Islet precursor cell (in vitro differentiated cells): Measurements from ENCODE around the gene NUDT17.
"Not testable (repeated sequence)": the region's sequence is repeated elsewhere in the genome, so short reads cannot be mapped to it uniquely, and the experiment has no call there.

ENCODE experiments used
- DNase-seq: peaks from one replicate; pipeline ENCODE4 v3.0.0-alpha.2; 2018

Gene NUDT17, protein sequence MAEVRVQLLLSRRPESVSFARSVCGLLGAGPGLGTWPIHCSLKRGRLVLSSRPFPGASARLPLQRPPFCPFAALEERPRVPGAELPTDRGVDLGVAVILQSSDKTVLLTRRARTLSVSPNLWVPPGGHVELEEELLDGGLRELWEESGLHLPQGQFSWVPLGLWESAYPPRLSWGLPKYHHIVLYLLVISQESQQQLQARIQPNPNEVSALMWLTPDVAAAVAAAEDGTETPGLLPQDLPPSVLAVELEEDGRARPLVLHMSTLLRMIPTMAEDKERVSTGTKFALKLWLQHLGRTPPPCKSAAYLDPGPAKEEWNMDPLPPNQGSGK

DNA sequence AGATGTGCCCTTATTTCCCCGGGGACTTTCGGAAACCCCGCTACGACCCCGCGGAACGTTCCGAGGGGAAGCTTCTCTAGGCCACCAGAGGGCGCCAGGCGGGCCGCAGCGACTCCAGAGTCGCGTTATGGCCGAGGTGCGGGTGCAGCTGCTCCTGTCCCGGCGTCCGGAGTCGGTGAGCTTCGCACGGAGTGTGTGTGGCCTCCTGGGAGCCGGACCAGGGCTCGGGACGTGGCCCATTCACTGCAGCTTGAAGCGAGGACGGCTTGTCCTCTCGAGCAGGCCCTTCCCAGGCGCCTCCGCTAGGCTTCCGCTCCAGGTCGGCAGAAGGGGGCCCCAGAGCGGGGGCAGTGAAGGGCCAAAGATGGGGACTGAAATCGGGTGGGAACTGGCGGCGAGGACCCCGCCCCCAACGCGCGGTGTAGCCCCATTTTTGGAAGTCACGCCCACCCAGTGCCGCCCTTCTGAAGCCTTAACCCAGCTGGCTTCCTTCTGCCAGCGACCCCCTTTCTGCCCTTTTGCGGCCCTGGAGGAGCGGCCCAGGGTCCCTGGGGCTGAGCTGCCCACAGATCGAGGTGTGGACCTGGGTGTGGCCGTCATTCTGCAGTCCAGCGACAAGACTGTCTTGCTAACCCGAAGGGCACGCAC lies at the start of gene NUDT17:
TSS of gene NUDT17 (plus strand) at position 117 of the 648 bp plus-strand sequence. CDS start at position 128, 11 bp downstream.
- DNase-seq, result peak; percentile 92

- no peak for DNase-seq
Observed at GRCh38 chr1:145796753-145797152, 48.7 kb upstream of the NUDT17 start.

DNA sequence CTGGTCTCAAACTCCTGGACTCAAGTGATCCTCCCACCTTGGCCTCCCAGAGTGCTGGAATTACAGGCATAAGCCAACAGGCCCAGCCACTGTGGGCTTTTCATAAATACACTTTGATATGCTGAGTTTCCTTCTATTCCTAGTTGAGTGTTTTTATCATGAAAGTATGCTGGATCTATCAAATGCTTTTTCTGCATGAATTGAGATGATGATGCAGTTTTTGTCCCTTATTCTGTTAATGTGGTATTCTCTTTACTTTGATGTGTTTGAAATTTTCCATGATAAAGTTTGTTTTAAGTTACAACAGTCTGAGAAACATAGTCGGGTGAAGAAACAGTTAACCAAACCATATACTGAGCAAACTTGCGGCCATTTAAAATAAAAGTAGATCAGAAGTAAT lies 45.6 kb upstream of the NUDT17 start:
- no peak for DNase-seq

DNA sequence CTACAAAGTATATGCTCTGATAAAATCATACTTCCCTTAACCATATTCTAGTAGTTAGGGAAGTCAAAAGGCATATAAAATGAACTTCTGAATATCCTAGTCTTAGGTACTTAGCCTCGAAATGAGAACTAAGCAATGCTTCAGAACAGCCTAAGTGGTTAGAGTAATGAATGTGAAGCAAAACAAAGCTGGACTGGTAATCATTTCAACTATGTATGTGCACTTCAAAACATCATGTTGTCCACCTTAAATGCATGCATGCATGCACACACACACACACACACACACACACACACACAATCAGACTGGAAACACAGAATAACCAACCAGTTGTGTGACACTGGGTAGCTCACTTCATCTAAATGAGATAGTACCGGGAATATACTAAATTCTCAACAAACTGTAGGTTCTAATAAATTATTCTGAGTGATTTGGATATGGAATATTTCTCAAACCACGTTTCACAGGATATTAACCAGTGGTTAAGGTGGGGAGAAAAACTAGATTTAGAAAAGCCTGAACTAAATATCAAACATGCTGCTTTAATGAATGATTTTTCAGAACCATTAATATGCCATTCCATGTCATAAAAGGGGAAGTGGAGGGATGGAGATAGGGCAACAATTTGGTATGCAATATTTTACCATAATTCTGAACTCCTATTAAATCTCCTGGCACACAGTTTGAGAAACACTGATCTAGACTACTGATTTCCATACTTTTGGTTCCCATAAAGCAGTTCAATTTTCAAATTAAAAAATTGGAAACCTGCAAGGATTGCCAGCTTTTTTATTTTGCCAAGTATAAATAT lies 41.0 kb upstream of the NUDT17 start:
- DNase-seq, result no peak

DNA sequence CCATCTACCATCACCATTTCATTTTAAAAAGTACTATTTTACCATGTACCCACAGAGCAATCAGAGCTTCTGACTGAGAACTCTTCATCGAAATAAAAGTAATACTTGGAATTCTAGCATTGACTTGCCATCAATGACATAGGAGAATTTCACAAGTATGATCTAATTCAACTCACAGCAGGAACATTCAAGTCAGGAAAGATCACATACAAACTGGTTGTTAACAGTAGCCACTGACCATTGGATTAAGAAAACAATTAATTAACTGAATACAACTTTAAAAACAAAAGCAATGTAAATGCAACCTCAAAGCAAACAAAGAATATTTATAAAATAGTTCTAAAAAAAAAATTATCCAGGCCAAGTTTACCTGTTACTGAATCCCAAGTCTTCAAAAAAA lies 40.4 kb upstream of the NUDT17 start:
- DNase-seq, result no peak

GRCh38 chr1:145806408-145806807 lies 39.0 kb upstream of the NUDT17 start:
- no peak for DNase-seq

DNA sequence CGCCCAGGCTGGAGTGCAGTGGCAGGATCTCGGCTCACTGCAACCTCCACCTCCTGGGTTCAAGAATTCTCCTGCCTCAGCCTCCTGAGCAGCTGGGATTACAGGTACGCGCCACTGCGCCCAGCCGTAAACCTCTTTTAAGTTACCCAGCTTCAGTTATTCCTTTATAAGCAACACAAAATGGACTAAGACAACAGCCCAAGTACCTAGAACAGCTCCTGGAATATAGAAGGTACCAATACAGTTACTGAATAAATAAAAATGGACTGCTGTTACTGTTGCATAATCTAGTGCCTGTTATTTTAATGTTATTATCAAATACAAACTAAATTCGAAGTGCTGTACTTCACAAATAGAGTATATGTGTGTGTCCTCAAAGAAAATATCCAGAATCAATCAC lies 38.6 kb upstream of the NUDT17 start:
- DNase-seq, result no peak

DNA sequence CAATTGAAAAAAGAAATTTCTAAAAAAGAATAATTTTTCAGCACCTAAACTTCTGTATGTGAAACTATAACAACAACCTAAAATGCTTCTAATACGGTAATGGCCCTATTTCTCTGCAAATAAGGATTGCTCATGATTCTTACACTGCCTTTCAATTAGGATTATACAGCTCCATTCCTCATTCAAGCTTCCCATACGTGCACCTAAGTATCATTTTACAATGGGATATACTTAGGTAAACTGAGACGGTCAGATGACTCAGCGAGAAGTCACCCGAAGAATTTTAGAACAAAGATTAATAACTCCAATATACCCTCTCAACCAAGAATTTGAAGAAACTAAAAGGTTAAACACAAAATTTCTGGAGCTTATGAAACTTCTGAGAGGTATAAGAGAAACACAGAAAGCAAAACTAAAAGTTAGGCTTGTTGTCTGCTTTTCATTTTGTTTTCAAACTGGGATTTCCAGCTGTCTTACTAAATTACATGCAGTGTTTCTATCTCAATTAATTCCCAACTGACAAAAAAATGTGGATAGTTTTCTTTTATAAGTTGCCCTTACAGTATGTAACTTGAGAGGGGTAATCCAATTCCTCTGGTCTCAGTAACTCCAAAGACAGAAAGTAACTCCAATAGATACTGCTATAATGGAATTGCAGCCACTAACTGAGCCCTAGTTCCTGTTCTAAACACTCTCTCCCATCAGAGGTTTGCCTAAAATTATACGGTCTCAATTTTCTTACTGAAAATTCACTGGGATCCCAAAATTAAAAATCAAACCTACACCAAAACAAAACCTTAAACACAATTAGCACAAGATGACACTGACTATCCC lies 32.2 kb upstream of the NUDT17 start:
- DNase-seq, result not testable (repeated sequence)

GRCh38 chr1:145818095-145818494 lies 27.3 kb upstream of the NUDT17 start:
- DNase-seq, result not testable (repeated sequence)

- not testable (repeated sequence) for DNase-seq
Observed at GRCh38 chr1:145822779-145823331, 22.6 kb upstream of the NUDT17 start.

DNA sequence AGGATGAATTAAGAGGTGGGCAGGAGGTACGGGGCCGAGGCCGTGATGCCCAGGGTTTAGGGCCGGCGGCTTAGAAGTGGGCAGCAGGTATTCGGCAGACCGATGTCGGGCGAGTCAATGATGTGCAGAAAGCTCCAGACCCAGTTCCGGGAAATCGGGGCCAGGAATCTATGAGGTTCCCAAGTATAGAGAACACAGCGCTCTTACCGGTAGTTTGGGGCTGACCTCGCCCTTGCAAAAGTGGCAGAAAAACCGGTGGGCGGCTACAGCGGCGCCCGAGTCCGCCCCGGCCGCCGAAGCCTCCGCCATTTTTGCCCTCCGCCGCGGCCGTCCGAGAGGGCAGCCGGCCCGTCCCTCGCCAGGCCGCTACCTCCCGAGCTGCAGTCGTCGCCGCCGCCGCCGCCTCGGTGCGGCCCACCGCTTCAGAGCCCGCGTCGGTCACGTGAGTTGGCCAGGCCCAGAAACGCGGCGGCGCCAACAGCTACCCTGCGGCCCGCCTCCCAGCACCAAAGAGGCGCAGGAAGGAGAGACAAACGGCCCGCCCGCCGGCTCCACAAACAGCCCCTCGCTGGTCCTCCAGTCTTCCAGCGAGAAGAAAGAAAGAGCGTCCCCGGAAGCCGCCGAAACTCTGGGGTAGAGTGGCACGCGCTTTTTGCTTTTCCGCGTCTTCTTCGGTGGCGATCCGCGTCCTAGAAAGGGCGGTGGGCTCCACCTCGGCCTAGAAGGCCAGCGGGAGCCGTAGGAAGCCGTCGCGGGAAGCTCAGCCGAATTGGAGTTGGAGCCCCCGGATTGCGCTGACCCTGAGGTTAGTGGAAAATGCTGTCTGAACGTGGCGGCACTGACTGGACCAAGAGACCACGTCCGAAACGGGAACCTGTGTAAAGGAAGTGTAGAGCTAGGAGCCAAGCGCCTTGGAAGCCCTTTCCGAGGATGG lies 21.6 kb upstream of the NUDT17 start, which contains the start of the genes POLR3C and RNF115:
TSS of gene POLR3C (plus strand) at position 636 of the 934 bp plus-strand sequence. CDS start 1,577 bp downstream, outside the sequence.
TSS of gene RNF115 (minus strand) at position 531 of the 934 bp plus-strand sequence. CDS start at position 309, 222 bp downstream.
- peak; percentile 96 for DNase-seq

DNA sequence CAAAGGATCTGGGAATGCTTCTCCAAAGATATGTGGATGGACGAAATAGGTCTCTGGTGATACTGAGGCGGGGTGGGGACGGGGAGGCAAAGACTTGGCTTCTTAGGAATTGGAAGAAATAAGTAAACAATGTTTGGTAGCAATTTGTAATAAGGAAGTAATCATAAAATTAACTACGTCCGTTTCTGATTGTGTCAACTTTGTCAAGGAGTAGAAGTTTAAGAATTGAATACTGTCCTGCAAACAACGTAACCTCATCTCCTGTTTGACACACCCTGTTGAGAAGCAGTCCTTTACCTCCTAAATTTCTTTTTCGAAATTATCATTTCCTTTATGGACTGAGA lies 21.0 kb upstream of the NUDT17 start:
- DNase-seq, result no peak

- no peak for DNase-seq
Observed at GRCh38 chr1:145826030-145826429, 19.4 kb upstream of the NUDT17 start.

GRCh38 chr1:145827966-145828365 lies 17.5 kb upstream of the NUDT17 start:
- no peak for DNase-seq

DNA sequence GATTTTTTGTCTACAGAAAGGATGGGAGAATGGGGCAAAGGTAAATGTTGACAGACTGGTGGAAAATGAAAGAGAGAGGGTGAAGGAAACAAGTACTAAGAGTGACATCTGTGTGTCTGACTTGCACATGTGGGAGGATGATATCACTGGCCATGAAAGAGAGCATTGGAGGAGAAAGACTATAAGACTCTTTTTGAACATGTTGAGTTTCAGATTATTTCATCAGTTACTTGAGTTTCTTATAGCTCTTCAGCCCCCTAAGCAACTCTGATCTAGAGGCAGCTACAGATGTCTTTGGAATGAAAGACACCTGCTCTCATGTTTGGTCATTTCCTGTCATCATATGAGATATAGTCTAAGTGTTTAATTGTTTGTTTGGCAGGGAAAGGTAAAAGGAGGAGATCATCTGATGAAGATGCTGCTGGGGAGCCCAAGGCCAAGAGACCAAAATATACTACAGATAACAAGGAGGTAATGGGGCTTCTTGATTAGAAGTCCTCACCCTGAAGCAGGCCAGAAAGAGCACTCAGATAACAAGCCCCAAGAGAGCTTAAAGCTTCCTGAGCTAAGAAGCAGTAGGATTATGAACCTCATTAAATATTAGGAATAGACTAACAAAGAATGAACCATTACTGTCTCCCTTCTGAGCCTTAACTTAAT lies 16.9 kb upstream of the NUDT17 start:
- DNase-seq, result no peak

- DNase-seq, result not testable (repeated sequence)
Observed at GRCh38 chr1:145830810-145831209, 14.6 kb upstream of the NUDT17 start.

GRCh38 chr1:145837656-145838055 lies 7.8 kb upstream of the NUDT17 start:
- DNase-seq, result no peak

GRCh38 chr1:145843031-145843430 lies 2.4 kb upstream of the NUDT17 start:
- no peak for DNase-seq

DNA sequence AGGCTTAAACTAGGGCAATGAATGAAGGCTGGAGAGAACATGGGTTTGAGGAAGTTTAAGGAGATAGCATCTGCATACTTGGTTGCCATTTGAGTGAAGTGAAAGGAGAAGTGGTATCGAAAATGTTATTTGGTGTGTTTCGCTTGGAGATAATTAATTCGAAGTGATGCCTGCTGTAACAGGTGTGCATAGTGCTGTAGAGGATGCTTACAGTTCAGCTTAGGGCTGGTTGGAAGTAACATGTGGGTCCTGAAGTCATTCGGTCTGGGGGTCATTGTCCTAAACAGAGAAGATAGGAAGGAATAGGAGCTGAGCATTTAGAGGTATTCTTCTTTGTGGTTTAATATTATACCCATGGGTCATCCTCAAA lies 301 bp upstream of the NUDT17 start:
- DNase-seq, result no peak

DNA sequence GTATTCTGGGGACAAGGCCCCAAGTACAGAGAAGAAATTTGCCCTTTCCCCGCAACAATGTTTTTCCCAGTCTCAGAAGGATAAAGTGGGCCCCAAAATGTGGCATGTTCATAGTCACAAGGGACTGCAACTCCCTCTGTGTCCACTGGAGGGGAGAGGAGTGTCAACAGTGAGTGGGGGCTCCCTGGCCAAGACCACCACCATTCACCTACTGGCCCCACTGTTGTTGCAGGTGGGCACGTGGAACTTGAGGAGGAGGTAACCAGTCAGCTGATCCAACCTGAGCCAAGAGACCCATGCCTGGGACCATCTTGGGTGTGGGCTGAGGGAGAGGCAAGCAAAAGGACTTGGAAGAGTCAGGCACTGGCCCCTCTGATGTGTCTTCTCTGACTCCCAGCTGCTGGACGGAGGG lies 777 bp downstream of the NUDT17 start:
- peak; percentile 63 for DNase-seq

- DNase-seq, result no peak
Observed at GRCh38 chr1:145847827-145848226, 2.4 kb downstream of the NUDT17 start.
